ENCODE data around the gene TCTN1.
A peak's percentile ranks its signal among the peaks of the same experiment; 100 is the strongest.
"Not testable (repeated sequence)": the region's sequence is repeated elsewhere in the genome, so short reads cannot be mapped to it uniquely, and the experiment has no call there.

The TCTN1 gene

GRCh38 chr12:110583137-110584059 lies 30.5 kb upstream of the TCTN1 start, which contains the start of gene PPTC7:
Gene PPTC7, minus strand, starts transcription at chr12:110583318. Its CDS starts 287 bp downstream, at chr12:110583031.
- Histone ChIP-seq H3K4me3 (peak within 1 kb of the TSS; percentile 68 to 97 (median 91)), H3K27ac (peak within 1 kb of the TSS; percentile 75 to 99 (median 92))

- Histone ChIP-seq H3K27ac (peak overlapping the region in 19 of 21 experiments; percentile 34 to 99 (median 69)), H3K4me3 (no peak overlapping the region)
Observed at GRCh38 chr12:110585231-110585799, 28.6 kb upstream of the TCTN1 start.

GRCh38 chr12:110587102-110587501 lies 26.8 kb upstream of the TCTN1 start:
- not testable (repeated sequence) for H3K4me3 ChIP-seq, H3K27ac ChIP-seq

- Histone ChIP-seq H3K4me3 (no peak overlapping the region), H3K27ac (peak overlapping the region in 19 of 21 experiments; percentile 6 to 84 (median 71))
Observed at GRCh38 chr12:110590059-110590458, 23.9 kb upstream of the TCTN1 start.

- Histone ChIP-seq H3K4me3 (no peak overlapping the region), H3K27ac (peak overlapping the region in 20 of 21 experiments; percentile 7 to 84 (median 72))
Observed at GRCh38 chr12:110590806-110591326, 23.1 kb upstream of the TCTN1 start.

- peak overlapping the region in 19 of 21 experiments; percentile 7 to 84 (median 72) for H3K27ac ChIP-seq
- H3K4me3 ChIP-seq = no peak overlapping the region
Observed at GRCh38 chr12:110591451-110592051, 22.4 kb upstream of the TCTN1 start.

- Histone ChIP-seq H3K27ac (peak overlapping the region in 15 of 21 experiments; percentile 9 to 84 (median 72)), H3K4me3 (no peak overlapping the region)
Observed at GRCh38 chr12:110592078-110592477, 21.9 kb upstream of the TCTN1 start.

- H3K27ac ChIP-seq = peak overlapping the region in 4 of 21 experiments; percentile 10 to 83 (median 46)
Observed at GRCh38 chr12:110592919-110593318, 21.0 kb upstream of the TCTN1 start.

GRCh38 chr12:110597885-110598284 lies 16.0 kb upstream of the TCTN1 start:
- H3K27ac ChIP-seq = no peak overlapping the region

More at GRCh38 chr12:110592919-110593318, 21.0 kb upstream of the TCTN1 start:
- H3K4me3 ChIP-seq = not testable (repeated sequence)

GRCh38 chr12:110599334-110599733 lies 14.6 kb upstream of the TCTN1 start:
- no peak overlapping the region for H3K4me3 ChIP-seq
- H3K27ac ChIP-seq = peak overlapping the region in 2 of 21 experiments; percentile 42 to 66

More at GRCh38 chr12:110597885-110598284, 16.0 kb upstream of the TCTN1 start:
- H3K4me3 ChIP-seq = no peak overlapping the region

- peak overlapping the region in 2 of 21 experiments; percentile 24 to 42 for H3K27ac ChIP-seq
Observed at GRCh38 chr12:110600254-110600653, 13.7 kb upstream of the TCTN1 start.

GRCh38 chr12:110602085-110602814 lies 11.7 kb upstream of the TCTN1 start:
- H3K27ac ChIP-seq, H3K4me3 ChIP-seq: not testable (repeated sequence)

More at GRCh38 chr12:110600254-110600653, 13.7 kb upstream of the TCTN1 start:
- H3K4me3 ChIP-seq = no peak overlapping the region

GRCh38 chr12:110606253-110606611 lies 7.7 kb upstream of the TCTN1 start:
- Histone ChIP-seq H3K4me3 (peak overlapping the region in 2 of 7 experiments; percentile 5 to 14), H3K27ac (peak overlapping the region in 12 of 21 experiments; percentile 8 to 85 (median 62))

- Histone ChIP-seq H3K4me3 (peak overlapping the region; percentile 52 to 82 (median 66)), H3K27ac (peak overlapping the region in 20 of 21 experiments; percentile 46 to 86 (median 75))
Observed at GRCh38 chr12:110613071-110613770, 708 bp upstream of the TCTN1 start.

- Histone ChIP-seq H3K27ac (no peak overlapping the region), H3K4me3 (no peak overlapping the region)
Observed at GRCh38 chr12:110615171-110615570, 1.2 kb downstream of the TCTN1 start.

GRCh38 chr12:110616471-110617115 lies 2.7 kb downstream of the TCTN1 start:
- no peak overlapping the region for H3K4me3 ChIP-seq
- H3K27ac ChIP-seq = no peak overlapping the region

GRCh38 chr12:110619534-110619953 lies 5.6 kb downstream of the TCTN1 start:
- Histone ChIP-seq H3K27ac (peak overlapping the region in 1 of 21 experiments; percentile 58), H3K4me3 (no peak overlapping the region)

- Histone ChIP-seq H3K4me3 (no peak overlapping the region), H3K27ac (no peak overlapping the region)
Observed at GRCh38 chr12:110622582-110622981, 8.7 kb downstream of the TCTN1 start.
